ENCODE measurements around the gene PARD6B. TPM values are rescaled to one million over a fixed set of nuclear protein-coding genes. Genes with fewer than 3 reads are reported as not detected.
"Not testable (repeated sequence)": the region's sequence is repeated elsewhere in the genome, so short reads cannot be mapped to it uniquely, and the experiment has no call there.

PARD6B gene
- total RNA-seq, 2 experiments from 2014 or later = 6.1 to 6.8 TPM

GRCh38 chr20:50712771-50713656, 18.4 kb upstream of the PARD6B start:
- no peak overlapping the region for H3K27ac Mint-ChIP-seq
- DNase-seq (no peak), ATAC-seq (ENCODE audit: low read depth) (no peak)
- POLR2A ChIA-PET = no interaction called here
- no peak overlapping the region for H3K4me3 Mint-ChIP-seq
- peaks cover 22% of the 10 kb centered on the region for H3K27me3 Mint-ChIP-seq
- no peaks in the 10 kb centered on the region for H3K36me3 Mint-ChIP-seq
- no peaks in the 10 kb centered on the region for H3K9me3 Mint-ChIP-seq
- H3K4me1 Mint-ChIP-seq = no peaks in the 10 kb centered on the region

- Mint-ChIP-seq H3K4me3 (no peak overlapping the region), H3K9me3 (no peaks in the 10 kb centered on the region), H3K4me1 (no peaks in the 10 kb centered on the region), H3K36me3 (no peaks in the 10 kb centered on the region), H3K27me3 (peaks cover 22% of the 10 kb centered on the region), H3K27ac (no peak overlapping the region)
- DNase-seq (no peak), ATAC-seq (ENCODE audit: low read depth) (no peak)
- POLR2A ChIA-PET = no interaction called here
These were observed 17.7 kb upstream of the PARD6B start for GRCh38 chr20:50713657-50714101.

- H3K4me1 Mint-ChIP-seq; DNase-seq; H3K27ac Mint-ChIP-seq; H3K9me3 Mint-ChIP-seq; H3K4me3 Mint-ChIP-seq; H3K36me3 Mint-ChIP-seq; POLR2A ChIA-PET; ATAC-seq (ENCODE audit: low read depth): not testable (repeated sequence)
- peaks cover 22% of the 10 kb centered on the region for H3K27me3 Mint-ChIP-seq
These were observed 17.0 kb upstream of the PARD6B start for GRCh38 chr20:50714426-50714825.

- POLR2A ChIA-PET = no interaction called here
- peaks cover 22% of the 10 kb centered on the region for H3K27me3 Mint-ChIP-seq
- H3K9me3 Mint-ChIP-seq = no peaks in the 10 kb centered on the region
- no peak for DNase-seq
- no peaks in the 10 kb centered on the region for H3K36me3 Mint-ChIP-seq
- no peak for ATAC-seq (ENCODE audit: low read depth)
- H3K27ac Mint-ChIP-seq = no peak overlapping the region
- no peaks in the 10 kb centered on the region for H3K4me1 Mint-ChIP-seq
- H3K4me3 Mint-ChIP-seq = no peak overlapping the region
These were observed 15.7 kb upstream of the PARD6B start for GRCh38 chr20:50715694-50716093.

- no peaks in the 10 kb centered on the region for H3K36me3 Mint-ChIP-seq
- no peak overlapping the region for H3K27ac Mint-ChIP-seq
- peaks cover 22% of the 10 kb centered on the region for H3K27me3 Mint-ChIP-seq
- H3K4me3 Mint-ChIP-seq = no peak overlapping the region
- ATAC-seq (ENCODE audit: low read depth) (no peak), DNase-seq (no peak)
- POLR2A ChIA-PET = no interaction called here
- no peaks in the 10 kb centered on the region for H3K9me3 Mint-ChIP-seq
- no peaks in the 10 kb centered on the region for H3K4me1 Mint-ChIP-seq
These were observed 14.9 kb upstream of the PARD6B start for GRCh38 chr20:50716518-50716917.

GRCh38 chr20:50717312-50717711, 14.1 kb upstream of the PARD6B start:
- POLR2A ChIA-PET = no interaction called here
- H3K4me1 Mint-ChIP-seq = no peaks in the 10 kb centered on the region

GRCh38 chr20:50717974-50718761, 13.2 kb upstream of the PARD6B start:
- DNase-seq (no peak), ATAC-seq (ENCODE audit: low read depth) (no peak)
- H3K27ac Mint-ChIP-seq = no peak overlapping the region
- POLR2A ChIA-PET = no interaction called here
- no peaks in the 10 kb centered on the region for H3K36me3 Mint-ChIP-seq
- no peaks in the 10 kb centered on the region for H3K4me1 Mint-ChIP-seq
- H3K4me3 Mint-ChIP-seq = no peak overlapping the region
- no peaks in the 10 kb centered on the region for H3K9me3 Mint-ChIP-seq
- H3K27me3 Mint-ChIP-seq = peaks cover 12% of the 10 kb centered on the region

More at GRCh38 chr20:50717312-50717711, 14.1 kb upstream of the PARD6B start:
- no peak for ATAC-seq (ENCODE audit: low read depth)
- H3K36me3 Mint-ChIP-seq = no peaks in the 10 kb centered on the region
- H3K27ac Mint-ChIP-seq = no peak overlapping the region
- no peak for DNase-seq
- no peak overlapping the region for H3K4me3 Mint-ChIP-seq
- no peaks in the 10 kb centered on the region for H3K9me3 Mint-ChIP-seq
- H3K27me3 Mint-ChIP-seq = peaks cover 18% of the 10 kb centered on the region

GRCh38 chr20:50719328-50719727, 12.1 kb upstream of the PARD6B start:
- no peaks in the 10 kb centered on the region for H3K9me3 Mint-ChIP-seq
- H3K27me3 Mint-ChIP-seq = peaks cover 6% of the 10 kb centered on the region
- H3K27ac Mint-ChIP-seq = no peak overlapping the region
- POLR2A ChIA-PET = no interaction called here
- no peak overlapping the region for H3K4me3 Mint-ChIP-seq
- no peaks in the 10 kb centered on the region for H3K36me3 Mint-ChIP-seq
- no peak for DNase-seq
- no peaks in the 10 kb centered on the region for H3K4me1 Mint-ChIP-seq
- ATAC-seq (ENCODE audit: low read depth) = no peak

- Mint-ChIP-seq H3K9me3 (no peaks in the 10 kb centered on the region), H3K27me3 (peaks cover 6% of the 10 kb centered on the region)
These were observed 11.4 kb upstream of the PARD6B start for GRCh38 chr20:50720026-50720425.

GRCh38 chr20:50720582-50720981, 10.8 kb upstream of the PARD6B start:
- H3K4me3 Mint-ChIP-seq = no peak overlapping the region
- POLR2A ChIA-PET = interaction anchor here (0.7 kb wide), 1 partner anchor 12 kb away, joined by 8 read pairs; no protein-coding TSS in a partner anchor
- no peak for ATAC-seq (ENCODE audit: low read depth)

More at GRCh38 chr20:50720026-50720425, 11.4 kb upstream of the PARD6B start:
- no peak overlapping the region for H3K4me3 Mint-ChIP-seq
- DNase-seq = no peak
- H3K4me1 Mint-ChIP-seq = no peaks in the 10 kb centered on the region
- POLR2A ChIA-PET = no interaction called here
- no peak for ATAC-seq (ENCODE audit: low read depth)
- H3K36me3 Mint-ChIP-seq = no peaks in the 10 kb centered on the region
- H3K27ac Mint-ChIP-seq = no peak overlapping the region

GRCh38 chr20:50721881-50722281, 9.5 kb upstream of the PARD6B start:
- ATAC-seq (ENCODE audit: low read depth) (no peak), DNase-seq (no peak)
- POLR2A ChIA-PET = no interaction called here
- Mint-ChIP-seq H3K9me3 (no peaks in the 10 kb centered on the region), H3K4me3 (no peak overlapping the region), H3K27ac (no peak overlapping the region), H3K27me3 (peaks cover 1% of the 10 kb centered on the region), H3K36me3 (no peaks in the 10 kb centered on the region), H3K4me1 (no peaks in the 10 kb centered on the region)

More at GRCh38 chr20:50720582-50720981, 10.8 kb upstream of the PARD6B start:
- Mint-ChIP-seq H3K36me3 (no peaks in the 10 kb centered on the region), H3K9me3 (no peaks in the 10 kb centered on the region), H3K27ac (no peak overlapping the region), H3K27me3 (peaks cover 4% of the 10 kb centered on the region), H3K4me1 (no peaks in the 10 kb centered on the region)
- no peak for DNase-seq

GRCh38 chr20:50722424-50723155, 8.8 kb upstream of the PARD6B start:
- H3K27me3 Mint-ChIP-seq = peaks cover 1% of the 10 kb centered on the region
- POLR2A ChIA-PET = no interaction called here
- H3K4me3 Mint-ChIP-seq = no peak overlapping the region
- H3K36me3 Mint-ChIP-seq = no peaks in the 10 kb centered on the region
- H3K9me3 Mint-ChIP-seq = no peaks in the 10 kb centered on the region
- H3K4me1 Mint-ChIP-seq = no peaks in the 10 kb centered on the region
- no peak for ATAC-seq (ENCODE audit: low read depth)
- no peak for DNase-seq
- H3K27ac Mint-ChIP-seq = no peak overlapping the region

GRCh38 chr20:50723672-50724071, 7.7 kb upstream of the PARD6B start:
- no peak overlapping the region for H3K4me3 Mint-ChIP-seq
- H3K36me3 Mint-ChIP-seq = no peaks in the 10 kb centered on the region
- POLR2A ChIA-PET = no interaction called here
- no peak overlapping the region for H3K27ac Mint-ChIP-seq
- no peaks in the 10 kb centered on the region for H3K9me3 Mint-ChIP-seq
- DNase-seq (no peak), ATAC-seq (ENCODE audit: low read depth) (no peak)
- H3K27me3 Mint-ChIP-seq = peaks cover 2% of the 10 kb centered on the region
- no peaks in the 10 kb centered on the region for H3K4me1 Mint-ChIP-seq
